Hepatocyte (in vitro differentiated cells): ENCODE data around the gene CADPS2. TPM values are rescaled to one million over a fixed set of nuclear protein-coding genes. Genes with fewer than 3 reads are reported as not detected.

ENCODE experiments used
- DNase-seq: peaks from one replicate; pipeline ENCODE4 v3.0.0-alpha.2; 2016; ENCODE audit warnings: low spot score
- H2AFZ ChIP-seq: fragments of 200-600 bp; sonication (generic); 2 replicates; pipeline ENCODE4 v1.6.0; 2016; ENCODE audit warnings: antibody characterized with exemption, mild to moderate bottlenecking
- H3K27ac ChIP-seq: fragments of 200-600 bp; sonication (generic); 2 replicates; pipeline ENCODE4 v1.5.1; 2016; ENCODE audit warnings: mild to moderate bottlenecking
- H3K27me3 ChIP-seq: fragments of 200-600 bp; sonication (generic); 2 replicates; pipeline ENCODE4 v1.6.1; 2016
- H3K36me3 ChIP-seq: fragments of 200-600 bp; sonication (generic); replicated peaks from 2 replicates; pipeline ENCODE4 v1.5.1; 2016; ENCODE audit warnings: low read depth; ENCODE audit not compliant: insufficient read depth
- H3K4me1 ChIP-seq: fragments of 200-600 bp; sonication (generic); 2 replicates; pipeline ENCODE4 v1.5.1; 2016; ENCODE audit warnings: mild to moderate bottlenecking, moderate library complexity; ENCODE audit not compliant: insufficient read depth
- H3K4me2 ChIP-seq: fragments of 200-600 bp; sonication (generic); 2 replicates; pipeline ENCODE4 v1.6.0; 2016
- H3K4me3 ChIP-seq: fragments of 200-600 bp; sonication (generic); 2 replicates; pipeline ENCODE4 v1.5.1; 2016; ENCODE audit warnings: mild to moderate bottlenecking
- H3K79me2 ChIP-seq: fragments of 200-600 bp; sonication (generic); 2 replicates; pipeline ENCODE4 v1.6.0; 2017; ENCODE audit warnings: mild to moderate bottlenecking
- H3K9me2 ChIP-seq: fragments of 200-600 bp; sonication (generic); replicated peaks from 2 replicates; pipeline ENCODE4 v1.6.0; 2017; ENCODE audit warnings: mild to moderate bottlenecking; ENCODE audit not compliant: insufficient read depth
- H3K9me3 ChIP-seq: fragments of 200-600 bp; sonication (generic); 2 replicates; pipeline ENCODE4 v1.5.1; 2016; ENCODE audit warnings: low read depth, mild to moderate bottlenecking
- H4K20me1 ChIP-seq: fragments of 200-600 bp; sonication (generic); 2 replicates; pipeline ENCODE4 v1.6.0; 2016; ENCODE audit warnings: mild to moderate bottlenecking; ENCODE audit not compliant: insufficient read depth, poor library complexity, severe bottlenecking
- CTCF ChIP-seq: fragments of 200-600 bp; sonication (generic); IDR thresholded peaks from 2 replicates; pipeline ENCODE4 v1.5.1; 2016; ENCODE audit warnings: antibody characterized with exemption, mild to moderate bottlenecking; ENCODE audit not compliant: poor library complexity
- EZH2 ChIP-seq: fragments of 200-600 bp; sonication (generic); IDR thresholded peaks from 2 replicates; pipeline ENCODE4 v1.6.1; 2016; ENCODE audit warnings: antibody characterized with exemption, mild to moderate bottlenecking, borderline replicate concordance
- EZH2phosphoT487 ChIP-seq: fragments of 200-600 bp; sonication (generic); IDR thresholded peaks from one replicate; pipeline ENCODE4 v1.6.1; 2018; ENCODE audit warnings: antibody characterized with exemption, mild to moderate bottlenecking, low read depth, moderate library complexity; ENCODE audit not compliant: unreplicated experiment, severe bottlenecking
- WGBS: methylation state at CpG from one replicate; pipeline ENCODE4 v1.1.6; 2016; ENCODE audit warnings: low lambda C conversion rate; ENCODE audit errors: missing lambda C conversion rate; 5-methylcytosine and 5-hydroxymethylcytosine counted together
- polyA plus RNA-seq: library from polyadenylated mRNA; unstranded; fragments of >200 nt; fragmentation: Nextera tagmentation; extraction: Ambion mirVana; gene quantifications from 2 replicates; pipeline ENCODE4 v1.2.1, GENCODE V29; 2016
- total RNA-seq: library from RNA; depleted of rRNA; stranded (reverse); fragments of >200 nt; gene quantifications from 2 replicates; pipeline ENCODE4 v1.2.3, GENCODE V29; 2014

Gene CADPS2
- total and polyA plus RNA-seq, 2 experiments from 2014 or later, result 15.7 to 37.4 TPM

GRCh38 chr7:122604251-122604650 lies 282.0 kb downstream of the CADPS2 start:
- no peak for TF ChIP-seq CTCF
- no peak for TF ChIP-seq EZH2phosphoT487
- TF ChIP-seq EZH2, result no peak
- H3K9me3 ChIP-seq, result no peaks in the 10 kb centered on the region
- no peak overlapping the region for H2AFZ ChIP-seq
- H3K4me1 ChIP-seq, result no peaks in the 10 kb centered on the region
- H3K9me2 ChIP-seq, result no peaks in the 10 kb centered on the region
- no peaks in the 10 kb centered on the region for H4K20me1 ChIP-seq
- H3K4me2 ChIP-seq, result no peak overlapping the region
- no peaks in the 10 kb centered on the region for H3K79me2 ChIP-seq
- H3K4me3 ChIP-seq, result no peak overlapping the region
- no peaks in the 10 kb centered on the region for H3K36me3 ChIP-seq
- DNase-seq, result no peak
- no peak overlapping the region for H3K27ac ChIP-seq
- no peaks in the 10 kb centered on the region for H3K27me3 ChIP-seq

- Histone ChIP-seq H3K4me2 (no peak overlapping the region), H3K27ac (no peak overlapping the region), H4K20me1 (no peaks in the 10 kb centered on the region), H3K27me3 (no peaks in the 10 kb centered on the region), H3K36me3 (no peaks in the 10 kb centered on the region), H3K4me3 (no peak overlapping the region), H3K9me2 (no peaks in the 10 kb centered on the region), H3K4me1 (no peaks in the 10 kb centered on the region), H3K9me3 (no peaks in the 10 kb centered on the region), H2AFZ (no peak overlapping the region), H3K79me2 (no peaks in the 10 kb centered on the region)
- WGBS, result 76% methylated on average over 2 of the region's 2 CpGs
- TF ChIP-seq EZH2phosphoT487 (no peak), EZH2 (no peak), CTCF (no peak)
- no peak for DNase-seq
Observed at GRCh38 chr7:122602800-122603199, 283.5 kb downstream of the CADPS2 start.

- TF ChIP-seq EZH2 (no peak), CTCF (no peak), EZH2phosphoT487 (no peak)
- no peaks in the 10 kb centered on the region for H3K4me1 ChIP-seq
Observed at GRCh38 chr7:122600630-122601029, 285.6 kb downstream of the CADPS2 start.

GRCh38 chr7:122600042-122600441 lies 286.2 kb downstream of the CADPS2 start:
- H3K36me3 ChIP-seq, result no peaks in the 10 kb centered on the region
- H3K9me2 ChIP-seq, result no peaks in the 10 kb centered on the region
- no peak overlapping the region for H3K4me3 ChIP-seq
- no peaks in the 10 kb centered on the region for H3K79me2 ChIP-seq
- H3K4me2 ChIP-seq, result no peak overlapping the region
- H4K20me1 ChIP-seq, result no peaks in the 10 kb centered on the region
- WGBS, result 60% methylated on average over 1 of the region's 1 CpG
- no peak for DNase-seq
- H3K4me1 ChIP-seq, result no peaks in the 10 kb centered on the region
- no peak overlapping the region for H2AFZ ChIP-seq
- TF ChIP-seq CTCF (no peak), EZH2 (no peak), EZH2phosphoT487 (no peak)
- H3K27me3 ChIP-seq, result no peaks in the 10 kb centered on the region
- no peak overlapping the region for H3K27ac ChIP-seq
- no peaks in the 10 kb centered on the region for H3K9me3 ChIP-seq

More at GRCh38 chr7:122600630-122601029, 285.6 kb downstream of the CADPS2 start:
- Histone ChIP-seq H3K27me3 (no peaks in the 10 kb centered on the region), H3K4me3 (no peak overlapping the region), H3K4me2 (no peak overlapping the region), H3K9me3 (no peaks in the 10 kb centered on the region), H3K36me3 (no peaks in the 10 kb centered on the region), H3K27ac (no peak overlapping the region), H4K20me1 (no peaks in the 10 kb centered on the region), H3K79me2 (no peaks in the 10 kb centered on the region), H3K9me2 (no peaks in the 10 kb centered on the region), H2AFZ (no peak overlapping the region)
- no peak for DNase-seq
- 83% methylated on average over 2 of the region's 2 CpGs for WGBS
